Activated CD4-positive, alpha-beta T cell treated with anti-CD3 and anti-CD28 coated beads, Interleukin-2, amount 50 U/mL, for 1 hour (primary cell): ENCODE measurements around the gene CEP85L.

ENCODE experiments used
- DNase-seq: peaks from one replicate; pipeline ENCODE4 v3.0.0-alpha.2; 2020

The CEP85L gene

GRCh38 chr6:118618676-118619377 lies 32.6 kb downstream of the CEP85L start:
- peak; percentile 70 for DNase-seq

GRCh38 chr6:118617417-118617816 lies 34.0 kb downstream of the CEP85L start:
- no peak for DNase-seq

- DNase-seq: no peak
Observed at GRCh38 chr6:118611334-118611733, 40.1 kb downstream of the CEP85L start.

- DNase-seq: no peak
Observed at GRCh38 chr6:118606858-118607257, 44.5 kb downstream of the CEP85L start.

GRCh38 chr6:118606268-118606667 lies 45.1 kb downstream of the CEP85L start:
- DNase-seq: no peak

- DNase-seq: no peak
Observed at GRCh38 chr6:118603372-118603771, 48.0 kb downstream of the CEP85L start.

- no peak for DNase-seq
Observed at GRCh38 chr6:118602300-118602699, 49.1 kb downstream of the CEP85L start.

GRCh38 chr6:118598324-118598723 lies 53.1 kb downstream of the CEP85L start:
- DNase-seq: no peak

- no peak for DNase-seq
Observed at GRCh38 chr6:118597636-118598035, 53.8 kb downstream of the CEP85L start.

- no peak for DNase-seq
Observed at GRCh38 chr6:118596774-118597320, 54.5 kb downstream of the CEP85L start.

- no peak for DNase-seq
Observed at GRCh38 chr6:118594877-118595276, 56.5 kb downstream of the CEP85L start.

GRCh38 chr6:118591897-118592296 lies 59.5 kb downstream of the CEP85L start:
- no peak for DNase-seq

- DNase-seq: no peak
Observed at GRCh38 chr6:118589649-118590365, 61.6 kb downstream of the CEP85L start.

- no peak for DNase-seq
Observed at GRCh38 chr6:118589186-118589585, 62.2 kb downstream of the CEP85L start.

- DNase-seq: no peak
Observed at GRCh38 chr6:118588626-118589025, 62.8 kb downstream of the CEP85L start.

- DNase-seq: no peak
Observed at GRCh38 chr6:118586746-118587485, 64.5 kb downstream of the CEP85L start.

- no peak for DNase-seq
Observed at GRCh38 chr6:118584911-118585310, 66.5 kb downstream of the CEP85L start.

- DNase-seq: no peak
Observed at GRCh38 chr6:118581489-118581959, 69.9 kb downstream of the CEP85L start.

GRCh38 chr6:118580585-118581419 lies 70.6 kb downstream of the CEP85L start:
- DNase-seq: no peak

GRCh38 chr6:118579786-118580185 lies 71.6 kb downstream of the CEP85L start:
- DNase-seq: no peak

- DNase-seq: no peak
Observed at GRCh38 chr6:118578617-118579016, 72.8 kb downstream of the CEP85L start.

GRCh38 chr6:118577972-118578371 lies 73.4 kb downstream of the CEP85L start:
- no peak for DNase-seq
